Measurements from ENCODE around the gene RTEL1. TPM values are rescaled to one million over a fixed set of nuclear protein-coding genes. Genes with fewer than 3 reads are reported as not detected.

The RTEL1 gene
- total RNA-seq, 2 donors from 2014 or later: 37.8 to 114 TPM

DNA sequence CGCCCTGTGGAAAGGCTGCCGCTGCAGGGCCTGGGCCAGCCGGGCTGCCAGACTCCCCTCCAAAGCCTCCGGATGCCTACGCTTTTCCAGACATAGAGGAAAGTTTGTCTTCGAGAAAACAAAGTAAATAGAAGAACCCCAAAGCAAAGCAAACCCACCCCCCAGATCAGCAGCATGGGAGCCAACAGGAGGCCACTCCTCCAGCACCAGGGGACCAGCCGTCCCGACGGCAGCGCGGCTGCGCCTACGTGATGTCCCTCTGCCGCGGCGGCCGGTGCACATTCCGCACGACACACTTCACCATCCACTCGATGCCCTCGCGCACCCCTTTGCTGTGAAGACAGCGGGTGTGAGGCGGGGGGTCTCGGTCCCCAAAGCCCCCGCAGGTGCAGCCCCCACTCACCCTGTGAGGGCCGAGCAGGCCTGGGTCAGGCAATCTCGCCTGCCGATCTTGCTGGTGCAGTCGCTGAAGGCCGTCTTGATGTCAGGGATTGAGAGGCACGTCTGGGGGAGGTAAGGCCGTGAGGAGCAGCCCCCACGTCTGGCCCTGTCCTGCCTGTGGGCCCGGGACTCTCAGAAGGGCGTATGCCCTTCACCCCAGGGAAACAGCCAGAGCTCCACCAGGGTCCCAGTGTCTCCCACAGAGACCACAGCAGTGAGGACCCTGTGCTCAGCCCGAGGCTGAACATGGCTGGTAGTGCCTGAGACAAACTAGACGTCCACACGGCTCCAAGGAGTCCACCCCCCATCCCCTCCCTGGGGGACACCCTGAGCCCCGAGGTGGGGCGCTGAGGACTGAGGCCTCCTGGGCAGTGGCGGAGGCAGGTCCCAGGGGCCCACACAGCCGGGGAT lies 42.3 kb downstream of the RTEL1 start:
- Histone ChIP-seq H3K4me3 (no peak overlapping the region), H3K9me3 (no peaks in the 10 kb centered on the region), H3K36me3 (peaks cover 17% of the 10 kb centered on the region), H3K4me1 (ENCODE audit: control insufficient read depth in 1 of 2, low read depth in 2 of 2) (peaks cover 25 to 46% of the 10 kb centered on the region in 2 donors), H3K27ac (peak overlapping the region in 1 of 2 donors; percentile 78), H3K27me3 (replicated peaks; ENCODE audit: insufficient read depth) (no peaks in the 10 kb centered on the region)
- ATAC-seq (ENCODE audit: insufficient number of reproducible peaks, low FRiP score, low read depth) (no peak), DNase-seq (ENCODE audit: low spot score) (no peak)
- no peak for TF ChIP-seq CTCF (IDR thresholded peaks at IDR 0.05)

DNA sequence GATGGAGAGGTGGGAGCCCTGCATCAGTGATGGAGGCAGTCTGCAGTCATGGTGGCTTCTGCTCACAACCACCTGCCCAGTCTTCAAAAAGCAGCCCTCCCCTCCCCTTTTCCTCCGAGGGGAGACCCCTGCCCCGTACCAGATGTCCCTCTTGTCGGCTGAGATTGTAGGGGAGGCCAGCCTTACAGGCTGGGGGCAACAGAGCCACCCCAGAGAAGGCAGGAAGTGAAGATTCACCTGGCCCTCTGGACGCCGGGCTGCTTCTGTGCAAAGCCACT lies 42.9 kb downstream of the RTEL1 start:
- Histone ChIP-seq H3K4me3 (no peak overlapping the region), H3K9me3 (no peaks in the 10 kb centered on the region), H3K27ac (no peak overlapping the region), H3K27me3 (replicated peaks; ENCODE audit: insufficient read depth) (no peaks in the 10 kb centered on the region), H3K4me1 (ENCODE audit: control insufficient read depth in 1 of 2, low read depth in 2 of 2) (peaks cover 25 to 42% of the 10 kb centered on the region in 2 donors), H3K36me3 (peaks cover 23% of the 10 kb centered on the region)
- DNase-seq (ENCODE audit: low spot score): no peak
- ATAC-seq (ENCODE audit: insufficient number of reproducible peaks, low FRiP score, low read depth): no peak
- no peak for TF ChIP-seq CTCF (IDR thresholded peaks at IDR 0.05)

GRCh38 chr20:63701329-63702035 lies 43.4 kb downstream of the RTEL1 start:
- Histone ChIP-seq H3K9me3 (no peaks in the 10 kb centered on the region), H3K27ac (no peak overlapping the region), H3K4me3 (no peak overlapping the region), H3K27me3 (replicated peaks; ENCODE audit: insufficient read depth) (no peaks in the 10 kb centered on the region), H3K4me1 (ENCODE audit: control insufficient read depth in 1 of 2, low read depth in 2 of 2) (peaks cover 30 to 42% of the 10 kb centered on the region in 2 donors), H3K36me3 (peaks cover 25% of the 10 kb centered on the region)
- TF ChIP-seq CTCF (IDR thresholded peaks at IDR 0.05): no peak
- ATAC-seq (ENCODE audit: insufficient number of reproducible peaks, low FRiP score, low read depth): no peak
- no peak for DNase-seq (ENCODE audit: low spot score)

DNA sequence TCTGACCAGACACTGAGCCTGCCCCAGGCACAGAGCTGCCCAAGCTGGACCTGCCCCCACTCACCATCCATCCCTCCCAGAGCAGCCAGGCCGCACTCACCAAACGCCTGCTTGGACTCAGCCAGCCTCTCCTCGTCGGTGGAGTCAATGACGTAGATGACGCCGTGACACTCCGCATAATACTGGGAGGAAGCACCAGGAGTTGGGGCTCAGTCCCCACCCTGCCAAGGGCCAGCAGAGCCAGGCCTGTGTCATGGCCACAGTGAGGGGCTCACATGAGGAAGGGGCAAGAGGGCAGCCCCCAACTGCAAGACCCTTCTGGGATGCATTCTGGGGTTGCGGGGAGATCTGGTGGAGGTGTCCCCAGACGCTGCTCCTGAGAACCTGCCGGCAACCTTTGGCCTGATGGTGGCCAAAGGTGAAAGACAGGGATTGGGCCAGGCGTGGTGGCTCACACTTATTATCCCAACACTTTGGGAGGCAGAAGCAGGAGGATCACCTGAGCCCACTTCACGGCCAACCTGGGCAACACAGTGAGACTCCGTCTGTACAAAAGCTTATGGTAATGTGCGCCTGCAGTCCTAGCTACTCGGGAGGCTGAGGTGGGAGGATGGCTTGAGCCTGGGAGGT lies 44.0 kb downstream of the RTEL1 start:
- Histone ChIP-seq H3K27me3 (replicated peaks; ENCODE audit: insufficient read depth) (no peaks in the 10 kb centered on the region), H3K36me3 (peaks cover 25% of the 10 kb centered on the region), H3K4me1 (ENCODE audit: control insufficient read depth in 1 of 2, low read depth in 2 of 2) (peaks cover 31 to 42% of the 10 kb centered on the region in 2 donors), H3K27ac (no peak overlapping the region), H3K9me3 (no peaks in the 10 kb centered on the region), H3K4me3 (no peak overlapping the region)
- ATAC-seq (ENCODE audit: insufficient number of reproducible peaks, low FRiP score, low read depth) (no peak), DNase-seq (ENCODE audit: low spot score) (no peak)
- TF ChIP-seq CTCF (IDR thresholded peaks at IDR 0.05): no peak

All from thoracic aorta (tissue), 2 donors.